CD4-positive, alpha-beta T cell treated with Interleukin-17A for 4 hours (primary cell): ENCODE results near the gene PRCC.

Source experiments
- DNase-seq: peaks from one replicate; pipeline ENCODE4 v3.0.0-alpha.2; 2020; ENCODE audit warnings: mixed read lengths

Gene PRCC

DNA sequence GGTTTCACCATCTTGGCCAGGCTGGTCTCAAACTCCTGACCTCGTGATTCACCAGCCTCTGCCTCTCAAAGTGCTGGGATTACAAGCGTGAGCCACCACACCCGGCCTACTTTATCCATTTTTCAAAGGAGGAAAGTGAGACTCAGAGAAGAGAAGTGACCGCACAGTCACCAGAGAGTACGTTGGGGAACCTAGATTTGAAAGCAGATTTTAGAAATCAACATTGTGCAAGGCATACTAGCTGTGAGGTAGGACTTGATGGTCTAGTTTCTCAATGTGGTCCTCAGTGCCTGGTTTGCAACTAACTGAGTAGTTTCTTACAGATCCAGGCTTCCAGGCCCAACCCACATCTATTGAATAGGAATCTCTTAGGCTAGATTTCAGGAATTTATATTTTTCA is 1.7 kb upstream of the PRCC start:
- DNase-seq = no peak

DNA sequence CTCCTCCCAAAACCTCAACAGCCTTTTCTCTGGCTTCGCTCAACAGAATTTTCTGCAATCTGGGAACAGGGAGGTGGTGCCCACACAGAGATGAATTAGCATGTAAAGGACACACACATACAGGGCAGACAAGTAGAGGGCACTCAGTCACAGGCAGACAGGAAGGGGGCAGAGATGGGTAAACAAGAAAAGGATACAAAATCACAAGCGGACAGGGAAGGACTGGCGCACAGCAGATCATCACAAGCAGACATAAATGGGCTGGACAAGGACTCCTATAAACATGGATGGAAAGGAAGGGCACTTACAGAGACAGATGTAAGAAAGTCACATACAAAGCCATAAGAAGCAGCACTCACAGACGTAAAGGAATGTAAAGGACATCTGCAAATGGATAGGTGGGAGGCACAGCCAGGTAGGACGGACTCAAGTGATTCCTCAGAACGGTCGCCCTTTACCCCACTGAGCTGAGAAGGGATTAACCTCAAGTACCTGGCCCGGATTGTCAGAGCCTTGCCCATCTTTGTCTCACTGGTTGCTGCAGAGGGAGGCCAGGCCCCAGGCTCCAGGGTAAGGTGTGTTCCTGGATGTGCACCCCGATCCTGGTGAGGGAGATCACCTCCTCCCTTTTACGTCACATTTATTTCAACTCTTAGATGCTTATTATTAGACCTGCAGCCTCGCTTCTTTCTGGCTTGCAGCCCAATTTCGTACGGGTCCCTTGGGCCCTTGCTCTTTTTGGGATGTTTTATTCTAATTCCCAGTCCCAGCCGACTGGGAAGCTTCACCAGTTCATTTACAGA is 836 bp upstream of the PRCC start:
- DNase-seq = no peak

DNA sequence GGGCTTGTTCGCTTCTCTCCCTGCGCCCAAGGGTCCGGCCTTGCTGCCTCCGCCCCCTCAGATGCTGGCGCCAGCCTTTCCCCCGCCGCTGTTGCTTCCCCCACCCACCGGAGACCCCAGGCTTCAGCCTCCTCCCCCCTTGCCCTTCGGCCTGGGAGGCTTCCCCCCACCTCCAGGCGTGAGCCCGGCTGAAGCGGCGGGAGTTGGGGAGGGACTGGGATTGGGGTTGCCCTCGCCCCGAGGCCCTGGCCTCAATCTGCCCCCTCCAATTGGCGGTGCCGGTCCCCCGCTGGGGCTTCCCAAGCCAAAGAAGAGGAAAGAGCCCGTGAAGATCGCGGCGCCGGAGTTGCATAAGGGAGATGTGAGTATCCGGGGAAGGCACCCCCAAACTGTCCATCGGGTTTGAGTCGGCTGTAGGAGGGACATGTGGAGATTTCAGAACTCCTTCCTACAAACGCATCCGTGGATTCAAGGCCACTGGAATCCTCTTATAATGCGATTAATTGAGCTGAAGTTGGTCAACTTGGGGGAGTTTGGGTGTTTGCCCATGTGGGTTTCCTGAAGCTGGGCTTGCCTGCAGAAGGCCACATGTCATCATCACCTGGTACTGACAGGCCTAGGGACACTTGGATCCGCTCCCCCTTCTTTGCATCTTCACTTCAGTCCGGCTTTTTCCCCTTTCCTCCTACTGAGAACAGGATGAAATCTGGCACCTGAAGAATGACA is 707 bp downstream of the PRCC start:
- DNase-seq = peak; percentile 26

DNA sequence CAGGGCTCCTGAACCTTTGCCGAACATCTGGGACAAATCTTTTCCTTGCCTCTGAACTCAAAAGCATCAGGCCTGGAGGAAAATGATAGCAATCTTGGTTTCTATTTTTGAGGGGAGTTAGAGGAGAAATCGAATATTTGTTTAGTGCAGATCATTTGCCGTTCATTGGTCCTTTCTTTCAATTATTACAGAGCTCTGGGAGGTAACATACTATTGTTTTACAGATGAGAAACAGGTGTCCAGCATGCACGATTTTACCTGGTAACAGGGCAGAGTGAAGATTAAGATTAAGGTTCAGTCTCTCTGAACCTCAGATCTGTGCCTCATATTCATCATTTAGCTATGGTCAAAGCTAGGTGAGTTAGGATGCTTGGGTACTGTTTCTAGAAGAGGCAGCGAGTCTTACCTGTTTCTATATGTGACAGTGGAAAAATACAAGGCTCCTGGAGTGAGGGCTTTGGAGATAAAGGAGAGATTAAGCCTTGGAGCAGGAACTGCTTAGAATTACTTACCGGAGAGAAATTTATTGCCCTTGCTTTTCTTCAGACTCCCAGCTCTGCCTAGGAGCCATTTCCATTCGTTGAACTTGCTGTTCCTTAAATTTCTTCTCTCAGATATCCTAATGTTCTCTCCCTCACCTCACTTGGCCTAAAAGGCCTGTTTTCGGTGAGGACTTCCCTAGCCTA is 1.4 kb downstream of the PRCC start:
- DNase-seq = no peak

DNA sequence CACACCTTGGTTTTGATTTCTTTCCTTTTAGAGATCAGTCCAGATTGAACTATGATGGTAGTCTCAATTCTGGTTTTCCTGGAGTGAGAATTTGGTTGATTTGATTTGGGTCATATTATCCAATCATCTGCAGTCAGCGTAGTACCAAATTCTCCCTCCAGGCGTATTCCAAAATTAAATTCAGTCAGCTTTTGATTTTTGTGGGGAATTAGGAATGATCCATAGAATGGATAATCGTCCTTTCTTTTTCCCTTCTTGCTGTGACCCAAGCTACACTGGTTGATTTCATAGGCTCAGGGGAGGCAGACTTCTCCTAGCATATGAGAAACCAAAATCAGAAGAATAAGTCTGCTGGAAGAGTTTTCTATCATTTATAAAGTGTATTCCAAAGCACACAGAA is 4.9 kb downstream of the PRCC start:
- DNase-seq = no peak

DNA sequence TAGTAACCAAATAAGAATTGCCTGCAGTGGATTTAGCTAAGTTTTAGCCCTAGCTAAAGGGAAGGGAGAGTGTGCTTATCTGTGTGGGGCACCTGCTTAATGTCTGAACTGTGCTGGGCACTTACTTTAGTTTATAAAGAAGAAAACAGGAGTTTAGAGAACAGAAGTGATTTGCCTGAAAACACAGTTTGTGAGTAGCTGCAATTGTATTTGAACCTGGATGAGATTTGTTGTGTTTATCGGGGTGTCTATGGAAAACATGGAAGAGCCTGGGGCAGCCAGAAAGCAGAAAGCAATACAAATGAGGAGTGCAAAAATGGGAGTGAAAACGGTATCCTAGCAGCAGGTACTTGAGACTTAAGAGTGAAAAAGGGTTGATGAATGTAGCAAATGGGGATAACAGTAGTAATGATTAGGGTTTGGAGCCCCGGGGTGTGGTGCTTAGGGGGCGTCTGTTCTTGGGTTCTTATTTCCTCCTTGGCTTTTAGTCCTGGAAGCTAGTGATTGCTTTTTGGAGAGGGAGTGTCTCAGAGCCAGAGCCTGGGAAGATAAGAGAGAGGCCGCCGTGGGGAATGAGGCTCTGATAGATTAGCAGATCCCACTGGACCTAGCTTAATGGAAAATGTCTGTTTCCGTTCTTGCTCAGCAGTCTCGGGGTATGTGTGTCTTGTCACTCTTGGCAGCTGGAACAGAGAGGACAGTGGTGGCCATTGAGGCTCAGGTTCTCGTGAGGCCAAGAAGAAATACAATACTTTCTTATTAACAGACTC is 5.6 kb downstream of the PRCC start:
- DNase-seq = no peak

DNA sequence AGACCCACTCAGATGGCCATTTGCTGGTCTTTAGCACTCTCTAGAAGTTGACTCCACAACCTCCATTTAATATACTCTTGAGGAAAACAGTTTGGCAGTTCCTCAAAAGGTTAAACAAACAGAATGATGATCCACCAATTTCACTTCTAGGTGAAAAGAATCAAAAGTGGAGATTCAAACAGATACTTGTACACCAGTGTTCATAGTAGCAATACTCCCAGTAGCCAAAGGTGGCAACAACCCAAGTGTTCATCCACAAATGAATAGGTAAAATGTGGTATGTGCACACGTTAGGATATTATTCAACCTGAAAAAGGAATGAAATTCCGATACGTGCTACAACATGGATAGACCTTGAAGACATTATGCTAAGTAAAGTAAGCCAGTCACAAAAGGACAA is 6.3 kb downstream of the PRCC start:
- DNase-seq = no peak

DNA sequence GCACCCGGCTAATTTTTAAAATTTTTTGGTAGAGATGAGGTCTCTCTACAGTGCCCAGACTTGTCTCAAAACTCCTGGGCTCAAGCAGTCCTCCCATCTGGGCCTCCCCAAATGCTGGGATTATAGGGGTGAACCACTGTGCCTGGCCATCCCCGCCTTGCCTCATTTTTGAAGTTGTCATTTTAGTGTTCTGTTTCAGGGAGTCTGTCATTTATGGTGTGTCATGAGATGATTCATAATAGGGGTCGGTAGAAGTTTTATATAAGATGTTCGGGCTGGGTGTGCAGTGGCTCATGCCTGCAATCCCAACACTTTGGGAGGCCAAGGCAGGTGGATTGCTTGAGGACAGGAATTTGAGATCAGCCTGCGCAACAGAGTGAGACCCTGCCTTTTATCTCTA is 8.5 kb downstream of the PRCC start:
- DNase-seq = no peak

DNA sequence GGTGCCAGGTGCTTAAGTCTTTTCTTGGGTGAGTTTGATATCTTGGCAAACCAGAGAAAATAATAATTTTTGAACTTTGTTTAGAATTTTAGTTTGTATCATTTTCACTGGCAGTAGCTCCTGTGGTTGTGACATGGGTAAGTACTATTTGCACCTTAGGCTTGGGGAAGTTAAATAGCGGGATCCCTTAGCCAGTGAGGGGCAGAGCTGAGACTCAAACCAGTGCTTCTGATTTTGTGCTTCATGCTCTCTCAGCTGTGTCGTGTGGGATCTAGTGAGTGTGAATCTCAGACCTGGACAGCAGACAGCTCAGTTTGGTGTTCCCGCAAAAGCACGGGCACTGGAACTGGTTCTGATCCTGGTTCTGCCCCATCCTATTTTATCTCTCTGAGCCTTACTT is 9.6 kb downstream of the PRCC start:
- DNase-seq = no peak

DNA sequence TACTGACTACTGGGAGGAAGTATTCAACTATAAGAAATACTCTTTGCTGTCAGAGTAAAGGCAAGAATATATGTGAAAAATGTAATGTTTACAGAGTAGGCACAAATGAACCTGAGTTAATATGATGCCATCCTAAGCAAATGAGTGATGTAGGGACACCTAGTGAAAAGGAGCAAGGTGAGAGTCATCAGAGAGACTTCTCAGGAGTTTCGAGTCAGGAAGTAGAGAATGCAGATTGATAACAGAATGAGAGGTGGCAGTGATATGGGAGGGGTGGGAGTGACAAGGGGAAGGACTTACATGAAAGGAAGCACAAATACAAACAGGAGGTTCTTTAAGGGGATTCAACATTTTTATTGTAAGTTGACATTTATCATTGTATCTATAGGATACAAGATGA is 10.2 kb downstream of the PRCC start:
- no peak for DNase-seq

DNA sequence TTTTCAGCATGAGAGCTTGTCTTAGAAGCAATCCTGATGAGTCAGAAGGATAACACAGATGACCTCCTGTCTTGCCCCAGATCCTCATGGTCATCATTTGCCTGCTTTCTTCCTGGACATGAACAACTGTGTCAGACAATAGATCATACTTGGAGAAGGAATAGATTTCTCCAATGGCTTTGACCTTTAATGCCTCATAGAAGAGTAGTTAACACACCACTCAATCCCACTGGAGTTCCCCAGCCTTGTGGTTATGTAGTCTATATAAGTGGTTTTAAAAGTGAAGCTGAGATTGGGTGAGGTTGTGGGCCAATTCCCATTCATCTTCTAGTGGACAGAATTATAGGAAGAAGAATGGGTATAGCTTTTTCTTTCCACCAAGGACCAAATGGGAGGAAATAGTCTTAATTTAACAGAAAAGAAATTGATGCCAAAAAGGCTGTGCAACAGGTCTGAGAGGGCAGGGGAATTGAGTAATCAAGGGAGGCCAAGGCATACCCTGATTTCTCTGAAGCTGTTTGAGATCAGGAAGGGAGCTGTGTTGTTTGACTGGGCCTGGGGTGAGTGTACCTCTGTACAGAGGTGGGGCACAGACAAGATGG is 14.4 kb downstream of the PRCC start:
- DNase-seq = no peak

DNA sequence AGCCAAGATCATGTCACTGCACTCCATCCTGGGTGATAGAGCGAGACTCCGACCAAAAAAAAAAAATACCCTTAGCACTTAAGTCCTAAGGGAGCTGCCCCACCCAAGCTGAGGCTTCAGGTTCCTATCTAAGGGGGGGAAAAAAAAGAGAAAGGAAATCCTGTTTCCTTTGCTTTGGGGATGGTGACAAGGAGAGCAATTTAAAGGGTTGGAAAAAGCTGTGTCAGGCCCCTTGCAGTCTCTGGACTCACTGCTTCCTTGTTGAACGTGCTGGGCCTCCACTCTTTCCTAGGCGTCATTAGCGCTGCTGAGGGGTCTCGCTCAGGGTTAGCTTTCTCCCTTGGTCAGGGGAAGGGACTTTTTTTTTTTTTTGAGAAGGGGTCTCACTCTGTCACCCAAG is 18.1 kb downstream of the PRCC start:
- DNase-seq = no peak

DNA sequence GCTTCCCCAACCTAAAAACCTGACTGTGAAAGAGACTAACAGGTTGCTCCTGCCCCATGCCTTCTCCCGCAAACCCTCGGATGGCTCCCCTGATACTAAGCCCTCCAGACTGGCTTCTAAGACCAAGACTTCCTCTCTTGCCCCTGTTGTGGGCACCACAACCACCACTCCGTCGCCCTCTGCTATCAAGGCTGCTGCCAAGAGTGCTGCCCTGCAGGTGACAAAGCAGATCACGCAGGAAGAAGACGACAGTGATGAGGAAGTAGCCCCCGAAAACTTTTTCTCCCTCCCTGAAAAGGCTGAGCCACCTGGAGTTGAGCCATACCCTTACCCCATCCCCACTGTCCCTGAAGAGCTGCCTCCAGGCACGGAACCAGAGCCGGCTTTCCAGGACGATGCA is 19.3 kb downstream of the PRCC start:
- no peak for DNase-seq

DNA sequence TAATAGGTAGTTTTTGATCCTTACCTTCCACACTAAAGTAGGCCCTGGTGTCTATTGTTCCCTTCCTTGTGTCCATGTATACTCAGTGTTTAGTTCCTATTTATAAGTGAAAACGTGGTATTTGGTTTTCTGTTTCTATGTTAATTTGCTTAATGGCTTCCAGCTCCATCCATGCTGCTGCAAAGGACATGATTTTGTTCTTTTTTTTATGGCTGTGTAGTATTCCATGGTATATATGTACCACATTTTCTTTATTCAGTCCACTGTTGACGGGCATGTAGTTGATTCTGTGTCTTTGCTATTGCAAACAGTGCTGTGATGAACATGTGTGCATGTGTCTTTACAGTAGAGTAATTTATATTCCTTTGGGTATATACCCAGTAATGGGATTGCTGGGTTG is 20.8 kb downstream of the PRCC start:
- DNase-seq = no peak

DNA sequence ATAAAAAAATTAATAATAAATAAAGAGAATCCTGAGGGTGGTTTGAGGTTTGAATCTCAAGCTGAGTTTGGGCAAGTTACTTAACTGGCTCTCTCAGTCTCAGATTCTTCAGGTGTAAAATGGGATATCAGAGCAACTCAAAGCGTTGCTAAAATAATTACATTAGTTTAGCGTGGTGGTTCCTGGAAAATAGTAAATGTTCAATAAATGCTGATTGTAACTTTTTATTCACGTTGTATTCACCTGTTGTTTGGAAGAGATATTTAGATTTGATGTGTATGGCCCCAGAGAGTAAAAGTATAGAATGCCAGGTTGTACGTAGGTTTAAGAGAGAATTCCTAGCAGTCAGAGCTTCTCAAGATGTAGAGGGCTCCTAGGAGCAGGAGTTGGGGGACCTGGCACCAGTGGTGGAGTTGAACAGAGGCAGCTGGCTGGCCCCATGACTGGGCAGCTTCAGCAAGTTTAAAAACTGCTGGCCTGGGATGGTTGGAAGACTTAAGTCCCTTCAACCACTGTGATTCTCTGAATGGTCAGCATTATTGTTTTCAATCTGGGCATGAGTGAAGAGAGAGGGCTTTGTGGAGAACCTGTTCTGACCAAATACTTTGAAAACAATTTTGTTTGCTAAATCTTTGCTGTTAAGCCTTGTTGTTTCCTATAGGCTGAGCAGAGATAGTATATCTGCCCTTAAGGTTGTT is 22.4 kb downstream of the PRCC start:
- DNase-seq = no peak

DNA sequence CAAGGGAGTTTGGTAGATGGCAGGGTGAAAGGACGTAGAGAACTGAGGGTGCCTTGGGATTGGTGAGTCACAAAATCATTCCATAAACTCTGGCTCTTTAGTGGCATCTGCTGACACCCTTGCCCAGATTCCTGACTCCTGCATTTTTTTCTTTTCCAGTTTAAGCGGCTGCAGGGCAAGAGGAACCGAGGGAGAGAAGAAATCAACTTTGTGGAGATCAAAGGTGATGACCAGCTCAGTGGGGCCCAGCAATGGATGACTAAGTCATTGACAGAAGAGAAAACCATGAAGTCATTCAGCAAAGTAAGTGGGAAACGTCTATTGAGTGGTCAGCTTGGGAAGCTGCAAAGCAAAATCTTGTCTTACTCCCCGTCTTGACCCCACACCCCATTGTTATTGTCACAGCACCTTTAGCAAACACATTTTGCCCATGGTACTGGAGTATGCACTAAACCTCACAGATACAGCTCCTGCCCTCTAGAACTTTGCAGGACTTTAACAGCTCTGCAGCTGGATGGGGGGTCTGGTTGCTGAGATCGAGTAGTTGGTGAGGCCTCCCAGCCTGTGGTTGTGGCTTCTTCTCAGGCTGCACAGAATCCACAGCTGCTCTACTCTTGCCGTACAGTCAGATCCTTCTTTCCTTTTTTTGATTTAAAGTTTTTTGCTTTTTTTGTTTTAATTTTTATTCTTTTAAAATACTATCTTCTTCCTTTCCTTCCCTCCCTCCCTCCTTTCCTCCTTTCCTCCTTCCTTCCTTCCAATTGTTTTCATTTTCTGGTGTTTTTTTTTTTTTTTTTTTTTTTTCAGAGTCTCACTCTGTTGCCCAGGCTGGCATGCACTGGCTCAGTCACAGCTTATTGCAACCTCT is 27.4 kb downstream of the PRCC start:
- DNase-seq = no peak

DNA sequence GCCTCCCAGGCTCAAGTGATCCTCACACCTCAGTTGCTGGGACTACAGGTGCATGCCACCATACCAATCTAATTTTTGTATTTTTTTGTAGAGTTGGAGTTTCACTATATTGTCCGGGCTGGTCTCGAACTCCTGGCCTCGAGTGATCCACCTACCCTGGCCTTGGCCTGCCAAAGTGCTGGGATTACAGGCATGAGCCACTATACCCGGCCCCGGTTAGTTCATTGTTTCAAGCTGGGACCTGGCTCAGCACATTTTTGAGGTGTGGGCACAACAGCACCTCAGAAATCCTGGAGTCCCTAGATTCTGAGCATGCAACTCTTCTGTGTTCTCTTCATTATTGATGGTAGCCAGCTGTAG is 28.0 kb downstream of the PRCC start:
- DNase-seq = no peak

DNA sequence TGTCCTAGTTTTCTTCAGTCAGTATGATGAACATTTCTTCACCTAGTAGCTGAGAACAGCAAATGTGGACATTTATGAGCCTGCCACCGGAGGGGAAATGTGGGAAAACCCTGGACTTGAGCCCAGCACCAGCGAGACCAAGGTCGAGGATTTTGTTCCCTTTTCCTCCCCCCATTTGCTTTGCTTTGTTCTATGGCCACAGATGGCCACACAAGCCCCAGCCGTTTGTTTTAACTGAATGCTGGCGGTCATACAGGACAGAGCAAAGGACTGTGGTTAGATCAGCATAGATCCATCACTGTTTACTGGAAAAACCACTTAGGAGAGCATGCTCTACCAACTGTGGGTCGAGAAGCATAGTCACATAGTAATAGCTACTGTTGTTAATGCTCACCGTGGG is 28.5 kb downstream of the PRCC start:
- DNase-seq = no peak

DNA sequence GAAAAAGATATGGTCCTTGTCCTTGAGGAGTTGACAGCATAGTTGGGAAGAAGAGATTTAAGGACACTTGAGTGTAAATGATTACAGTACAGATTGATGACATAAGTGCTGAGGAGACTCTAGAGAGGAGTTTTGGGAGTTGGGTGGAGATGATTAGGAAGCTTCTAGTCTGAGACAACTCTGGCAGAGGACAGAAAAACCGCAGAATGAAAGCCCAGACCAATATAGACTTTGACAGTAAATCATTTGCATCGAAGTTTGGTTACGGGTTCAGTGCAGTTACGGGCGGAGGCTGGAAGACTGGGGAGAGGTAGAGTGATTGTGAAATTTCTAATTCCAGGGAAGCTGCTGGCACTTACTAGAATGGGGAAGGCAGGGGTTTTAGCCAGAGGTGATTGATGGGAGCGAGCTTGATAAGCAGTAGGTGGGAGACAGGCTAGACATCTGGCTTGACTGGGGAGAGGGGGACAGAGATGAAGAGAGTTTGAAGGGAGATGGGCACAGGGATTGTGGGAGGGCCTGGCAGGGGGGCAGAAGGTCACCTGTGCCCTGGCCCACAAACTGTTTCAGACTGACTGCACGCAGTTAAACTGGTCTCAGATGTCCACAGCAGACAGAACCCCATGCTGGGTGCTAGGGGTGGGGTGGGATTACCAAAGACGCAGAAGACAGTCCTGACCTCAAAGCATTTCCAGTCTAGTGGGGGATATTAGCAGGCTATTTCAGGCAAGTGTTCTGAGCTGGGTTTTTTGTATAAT is 29.2 kb downstream of the PRCC start:
- no peak for DNase-seq

DNA sequence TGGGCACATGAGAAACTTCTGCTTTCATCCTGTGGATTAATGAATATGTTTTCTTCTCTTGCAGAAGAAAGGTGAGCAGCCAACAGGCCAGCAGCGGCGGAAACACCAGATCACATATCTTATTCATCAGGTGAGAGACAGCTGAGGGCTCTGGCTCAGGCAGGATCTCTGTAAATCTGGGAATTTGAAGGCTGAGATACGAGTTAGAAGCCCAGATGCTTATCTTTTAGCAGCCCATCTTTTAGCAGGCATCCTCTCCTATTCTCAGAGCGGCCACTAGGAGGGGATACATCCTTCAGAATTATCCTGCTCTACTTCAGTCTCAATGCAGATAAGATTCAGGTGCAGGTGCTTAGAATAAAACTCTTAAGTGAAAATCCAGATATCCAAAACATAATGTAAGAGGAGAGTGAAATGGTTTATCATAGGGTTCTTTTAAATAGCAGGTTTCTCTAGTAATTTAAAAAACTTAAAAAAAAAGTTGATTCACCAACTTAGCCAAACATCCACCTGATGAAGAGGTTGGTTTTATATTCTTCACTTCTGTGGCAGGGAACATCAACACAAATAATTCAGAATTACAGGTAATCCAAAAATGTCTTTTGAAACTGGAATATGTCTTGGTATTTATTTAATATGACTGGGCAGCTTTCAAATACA is 30.0 kb downstream of the PRCC start:
- peak; percentile 71 for DNase-seq
